HG02623 (cell line): ENCODE measurements around the gene KCNQ1OT1.

Source experiments
- ATAC-seq: cut with Tn5 transposase; IDR thresholded peaks from one replicate; pipeline ENCODE4 v1.9.1; 2021; ENCODE audit warnings: moderate library complexity; ENCODE audit not compliant: unreplicated experiment

The KCNQ1OT1 gene

DNA sequence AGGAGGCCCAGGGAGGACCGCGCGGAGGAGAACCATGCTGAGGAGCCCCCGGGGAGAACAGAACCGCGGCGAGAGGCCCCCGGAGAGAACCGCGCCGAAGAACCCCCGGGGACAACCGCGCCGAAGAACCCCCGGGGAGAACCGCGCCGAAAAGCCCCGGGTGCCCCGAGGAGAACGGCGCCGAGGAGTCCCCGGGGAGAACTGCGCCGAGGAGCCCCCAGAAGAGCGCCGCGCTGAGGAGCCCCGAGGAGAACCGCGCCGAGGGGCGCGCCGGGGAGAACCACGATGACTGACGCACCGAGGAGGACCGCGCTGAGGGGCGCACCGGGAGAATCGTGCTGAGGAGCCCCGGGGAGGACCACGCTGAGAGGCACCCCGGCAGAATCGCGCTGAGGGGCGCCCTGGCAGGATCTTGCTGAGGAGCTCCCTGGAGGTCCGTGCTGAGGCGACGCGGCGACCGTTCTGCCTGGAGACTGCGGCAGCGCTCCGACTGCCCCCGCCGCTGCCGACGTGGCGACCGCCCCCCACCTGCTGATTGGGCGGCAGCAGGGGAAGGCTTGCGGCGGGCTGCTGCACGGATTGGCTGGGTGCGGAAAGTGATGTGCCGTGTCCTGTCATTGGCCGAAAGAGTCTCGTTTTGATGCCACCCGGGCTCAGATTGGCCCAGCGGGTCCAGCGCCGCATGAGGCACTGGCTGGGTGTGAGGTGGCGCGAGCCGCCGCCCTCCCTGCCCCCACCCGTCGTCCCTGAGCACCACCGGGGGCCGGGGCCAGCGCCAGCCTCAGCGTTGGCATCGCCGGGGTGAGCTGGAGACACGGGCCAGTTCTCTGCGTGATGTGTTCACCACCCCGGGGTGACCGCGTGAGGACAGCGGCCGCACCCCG is at the start of gene KCNQ1OT1:
TSS of gene KCNQ1OT1 (minus strand) at position 464 of the 884 bp plus-strand sequence.
- ATAC-seq: peak; percentile 93

DNA sequence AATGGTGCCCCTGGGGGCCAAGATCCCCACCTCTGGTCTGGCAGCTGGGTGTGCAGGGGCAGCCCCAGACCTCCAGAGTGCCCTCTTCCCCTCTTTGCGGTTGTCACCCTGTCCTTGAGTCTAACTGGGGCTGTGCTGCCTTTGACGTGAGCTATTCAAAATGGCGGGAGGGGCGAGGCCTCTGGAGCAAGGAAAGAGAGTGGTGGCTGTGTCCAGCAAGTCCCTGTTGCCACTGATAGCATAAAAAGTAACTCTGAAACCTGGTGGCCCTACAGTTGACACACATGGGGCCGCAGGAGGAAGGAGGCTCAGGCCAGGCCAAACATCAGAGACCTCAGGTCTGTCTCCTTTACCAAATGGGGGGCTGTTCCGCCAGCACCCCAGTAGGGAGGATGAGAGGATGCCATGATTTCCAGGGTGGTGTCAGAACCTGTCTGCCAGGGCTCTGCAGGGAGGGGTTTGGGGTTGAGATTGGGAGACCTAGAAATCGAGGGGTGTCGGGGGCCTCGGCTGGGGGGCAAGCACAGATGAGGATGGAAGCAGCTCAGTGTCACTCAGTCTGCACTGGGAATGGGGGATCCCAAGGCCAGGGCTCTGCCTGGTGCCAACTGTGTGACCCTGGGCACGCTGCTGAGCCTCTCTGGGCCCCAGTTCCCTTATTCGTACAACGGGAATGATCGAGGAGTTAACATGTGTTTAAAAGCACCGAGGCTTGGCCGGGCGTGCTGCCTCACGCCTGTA is 49.2 kb upstream of the KCNQ1OT1 start:
- ATAC-seq: no peak

DNA sequence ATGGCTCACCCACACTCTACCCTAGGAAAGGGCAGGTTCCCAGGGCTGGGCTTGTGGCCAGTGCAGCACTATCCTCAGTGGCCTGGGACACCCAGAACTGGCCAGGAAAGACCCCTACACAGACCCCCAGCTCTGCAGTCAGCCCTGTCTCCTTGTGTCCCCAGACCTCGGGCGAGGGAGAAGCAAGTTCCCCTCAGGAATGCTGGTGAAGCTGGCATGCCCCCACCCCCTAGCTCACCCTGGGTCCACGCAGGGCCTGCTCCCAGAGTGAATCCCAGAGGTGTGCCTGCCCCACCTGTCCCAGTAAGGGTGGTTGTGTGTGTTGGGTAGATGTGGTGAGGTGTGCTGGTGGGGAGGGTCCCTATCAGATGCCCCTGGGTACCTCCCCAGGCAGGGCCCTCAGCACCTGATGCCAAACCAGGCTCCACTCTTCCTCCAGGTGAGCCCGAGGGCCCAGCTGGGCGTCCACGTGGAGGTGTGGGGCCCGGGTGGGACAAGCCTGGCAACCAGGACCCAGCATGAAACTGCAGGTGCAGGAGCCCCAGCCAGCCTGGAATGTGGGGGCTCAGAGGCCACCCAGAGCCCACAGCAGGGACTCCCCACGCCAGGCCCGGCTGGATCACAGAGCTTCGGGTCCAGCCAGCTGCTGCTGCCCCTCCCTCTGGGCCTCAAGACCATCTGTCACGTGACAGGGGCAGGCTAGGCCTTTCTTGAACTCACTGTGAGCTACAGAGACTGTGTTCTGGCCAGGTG is 48.4 kb upstream of the KCNQ1OT1 start:
- ATAC-seq: no peak

DNA sequence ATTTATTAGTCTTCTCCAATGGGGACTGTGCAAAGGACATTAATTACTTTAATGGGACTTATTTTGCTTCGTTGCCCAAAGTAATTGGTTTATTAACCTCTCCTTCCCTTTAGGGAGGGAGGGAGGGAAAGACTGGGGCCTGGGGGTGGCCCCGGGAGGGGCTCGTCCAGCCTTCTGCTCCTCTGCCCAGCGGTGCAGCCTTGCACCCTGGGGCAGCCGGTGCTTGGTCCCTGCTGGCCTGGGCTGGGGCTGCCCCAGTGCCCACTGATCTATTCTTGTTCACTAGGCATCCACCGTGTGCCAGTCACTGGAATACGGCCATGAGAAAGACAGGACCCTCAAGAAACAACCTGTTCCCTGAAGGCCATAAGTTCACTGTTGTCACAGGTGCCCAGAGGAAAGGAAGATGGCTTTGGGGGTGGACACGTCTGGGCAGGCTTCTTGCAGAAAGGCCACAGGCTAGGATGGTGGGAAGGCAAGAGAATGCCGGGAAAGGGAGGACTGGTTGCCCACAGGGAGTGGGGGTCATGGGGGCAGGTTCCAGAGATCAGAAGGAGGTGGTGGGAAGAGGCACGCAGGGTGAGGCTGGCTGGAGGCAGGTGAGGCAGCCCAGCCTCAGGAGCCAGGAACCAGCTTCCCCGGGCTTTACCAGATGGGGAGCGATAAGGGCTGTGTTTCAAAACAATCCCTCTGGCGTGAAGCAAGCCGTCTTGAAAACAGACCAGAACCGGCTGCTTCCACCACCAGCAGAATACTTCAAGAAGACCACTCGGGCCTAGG is 47.6 kb upstream of the KCNQ1OT1 start:
- ATAC-seq: no peak

DNA sequence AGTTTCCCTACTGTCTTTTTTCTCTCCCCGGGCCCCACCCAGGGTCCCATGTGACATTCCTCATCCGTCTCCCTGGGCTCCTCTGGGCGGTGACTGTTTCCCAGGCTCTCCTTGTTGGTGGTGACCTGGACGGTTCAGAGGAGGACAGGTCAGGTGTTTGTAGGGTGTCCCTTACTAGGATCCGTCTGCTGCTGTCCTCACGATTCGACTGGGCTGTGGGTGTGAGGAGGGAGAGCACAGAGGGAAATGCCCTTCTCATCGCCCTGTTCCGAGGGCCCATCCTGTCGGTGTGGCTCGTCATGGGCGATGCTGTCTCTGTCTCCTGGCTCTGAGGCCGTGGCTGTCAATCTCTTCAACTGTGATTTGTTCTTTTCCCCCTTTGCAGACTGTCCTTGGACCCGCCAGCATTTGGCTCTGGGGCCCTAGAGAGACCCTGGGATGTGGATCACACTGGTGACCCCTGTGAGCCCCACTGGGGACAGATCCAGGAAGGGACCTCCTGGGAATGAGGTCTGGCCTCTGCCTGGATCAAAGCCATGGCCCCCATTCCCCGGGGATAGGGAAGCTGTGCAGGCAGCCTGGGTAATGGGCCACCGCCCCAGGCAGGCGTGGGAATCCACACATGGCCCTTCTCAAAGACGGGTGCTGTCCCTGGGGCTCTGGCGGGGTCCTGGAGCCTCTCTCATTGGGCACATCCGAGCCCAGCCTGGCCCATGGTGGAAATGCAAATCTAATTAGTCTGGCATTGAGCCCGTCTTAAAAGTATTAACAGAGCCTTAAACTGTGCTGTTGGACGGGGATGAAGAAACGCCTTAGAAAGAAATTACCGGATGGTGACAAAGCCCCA is 46.8 kb upstream of the KCNQ1OT1 start:
- no peak for ATAC-seq

DNA sequence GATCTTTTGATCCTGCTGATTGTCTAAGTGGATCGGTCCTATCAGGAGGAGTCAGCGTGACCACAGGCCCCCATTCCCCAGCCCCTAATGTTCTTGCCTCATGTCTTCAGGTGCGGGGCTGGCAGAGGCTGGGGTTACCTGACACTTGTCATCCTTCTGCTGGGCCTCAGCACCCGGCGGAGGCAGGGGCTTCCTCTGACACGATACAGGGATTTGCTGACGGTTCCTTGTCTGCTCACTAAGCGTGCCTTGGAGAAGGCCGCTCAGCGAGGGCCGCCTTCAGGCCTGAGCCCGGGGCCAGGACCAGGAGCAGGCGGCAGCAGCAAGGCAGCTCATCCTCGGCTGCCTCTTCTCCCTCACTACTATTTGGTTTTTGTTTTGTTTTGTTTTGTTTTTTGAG is 45.7 kb upstream of the KCNQ1OT1 start:
- ATAC-seq: no peak

DNA sequence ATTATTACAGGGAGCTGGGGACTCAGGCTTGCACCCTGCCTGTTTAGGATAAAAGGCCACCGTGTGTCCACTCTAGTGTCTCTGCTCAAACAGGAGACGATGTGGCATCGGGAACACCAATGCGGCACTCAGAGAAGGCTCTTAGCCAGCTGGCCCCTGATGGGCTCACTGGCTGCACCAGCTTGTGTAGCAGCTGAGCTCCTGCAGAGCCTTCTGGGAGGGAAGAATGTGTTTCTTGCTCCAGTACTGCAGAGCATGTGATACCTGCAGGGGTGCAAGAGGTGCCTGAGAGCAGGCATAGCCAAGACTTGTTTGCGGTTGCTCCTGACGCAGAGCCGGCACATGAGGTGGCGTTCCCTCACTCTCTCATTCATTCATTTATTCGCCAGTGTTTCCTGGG is 44.4 kb upstream of the KCNQ1OT1 start:
- ATAC-seq: no peak

DNA sequence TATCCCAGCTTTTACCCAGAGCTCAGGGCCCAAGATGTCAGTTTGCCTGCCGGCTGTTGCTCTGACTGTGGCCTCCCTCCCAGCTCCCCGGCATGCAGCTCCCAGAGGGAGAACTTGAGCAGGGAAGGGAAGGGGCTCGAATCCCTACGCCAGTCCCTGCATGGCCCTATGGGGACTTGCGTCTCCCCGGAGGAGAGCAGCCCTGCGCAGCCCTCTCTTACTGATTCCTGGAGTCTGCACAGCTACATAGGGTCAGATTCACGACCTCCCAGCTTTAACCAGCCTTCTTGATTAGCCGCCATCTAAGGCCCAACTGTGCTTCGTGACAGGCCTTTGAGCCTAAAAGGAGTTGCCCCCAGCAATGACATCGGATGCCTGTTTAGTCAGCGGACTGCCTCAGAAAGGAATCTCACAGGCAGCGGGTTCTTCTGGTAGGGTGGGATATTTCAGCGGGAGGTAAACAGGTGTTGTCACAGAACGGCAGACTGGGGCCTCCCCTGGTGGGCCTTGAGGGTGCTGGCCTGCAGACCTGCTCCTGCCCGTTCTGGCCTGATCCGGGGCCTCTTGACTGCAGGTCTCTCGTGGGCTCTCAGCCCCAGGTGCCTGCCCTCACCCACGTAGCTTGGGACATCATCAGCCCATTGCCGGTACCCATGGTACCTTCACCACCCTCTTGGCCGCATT is 43.8 kb upstream of the KCNQ1OT1 start:
- no peak for ATAC-seq

DNA sequence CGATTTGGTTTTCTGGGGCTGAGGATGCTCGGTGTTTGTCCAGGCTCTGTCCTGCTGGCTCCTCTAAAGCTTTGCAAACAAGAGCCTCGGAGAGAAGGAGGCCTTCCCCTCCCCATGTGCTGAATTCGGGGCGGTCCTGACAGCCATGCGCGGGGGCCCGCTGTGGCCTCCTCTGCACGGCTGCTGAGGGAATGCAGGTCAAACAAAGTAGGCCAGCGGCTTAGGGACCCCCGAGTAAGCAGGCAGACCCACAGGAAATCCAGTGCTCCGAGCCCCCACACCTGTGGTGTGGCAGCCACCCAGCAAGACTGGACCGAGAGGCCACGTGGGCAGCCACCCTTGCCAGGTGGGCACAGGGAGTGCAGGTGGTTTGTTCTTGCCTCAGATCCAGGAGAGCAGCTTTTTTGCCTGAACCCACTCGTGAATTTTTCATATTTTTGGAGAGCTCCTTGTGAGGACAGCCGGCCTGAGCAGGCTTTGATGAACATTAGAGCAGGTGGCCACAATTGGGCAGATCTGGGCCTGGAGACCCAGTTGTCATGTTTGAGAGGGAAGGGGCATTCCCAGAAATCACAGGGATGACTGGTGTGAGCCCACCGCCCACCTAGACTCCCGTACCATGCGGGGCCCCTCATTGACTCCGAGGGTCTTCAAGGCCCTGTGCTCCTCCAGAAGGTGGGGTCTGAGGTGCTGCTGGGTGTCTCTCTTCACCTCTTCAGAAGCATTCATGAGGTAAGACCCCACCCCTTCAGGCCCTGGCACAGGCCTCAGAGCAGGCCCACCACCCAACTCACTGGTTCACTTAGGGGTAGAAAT is 43.0 kb upstream of the KCNQ1OT1 start:
- no peak for ATAC-seq

DNA sequence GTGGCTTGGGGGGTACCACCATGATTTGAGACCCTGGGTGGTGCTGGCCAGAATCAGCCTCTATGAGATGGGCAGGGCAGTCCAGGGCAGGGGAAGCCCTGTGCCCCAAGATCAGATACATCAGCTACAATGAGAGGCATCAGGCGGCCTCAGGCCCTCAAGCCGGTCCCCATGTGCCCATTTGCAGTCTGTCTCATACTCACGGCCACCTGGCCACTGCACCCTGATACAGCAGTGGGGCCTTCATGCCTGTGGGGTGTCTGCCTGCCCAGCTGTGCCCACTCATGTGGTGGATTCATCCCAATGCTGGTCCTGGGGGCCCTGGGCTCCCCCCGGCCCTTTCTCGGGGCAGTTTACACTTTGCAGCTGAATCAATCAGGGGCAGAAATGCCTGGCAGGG is 42.4 kb upstream of the KCNQ1OT1 start:
- ATAC-seq: no peak

DNA sequence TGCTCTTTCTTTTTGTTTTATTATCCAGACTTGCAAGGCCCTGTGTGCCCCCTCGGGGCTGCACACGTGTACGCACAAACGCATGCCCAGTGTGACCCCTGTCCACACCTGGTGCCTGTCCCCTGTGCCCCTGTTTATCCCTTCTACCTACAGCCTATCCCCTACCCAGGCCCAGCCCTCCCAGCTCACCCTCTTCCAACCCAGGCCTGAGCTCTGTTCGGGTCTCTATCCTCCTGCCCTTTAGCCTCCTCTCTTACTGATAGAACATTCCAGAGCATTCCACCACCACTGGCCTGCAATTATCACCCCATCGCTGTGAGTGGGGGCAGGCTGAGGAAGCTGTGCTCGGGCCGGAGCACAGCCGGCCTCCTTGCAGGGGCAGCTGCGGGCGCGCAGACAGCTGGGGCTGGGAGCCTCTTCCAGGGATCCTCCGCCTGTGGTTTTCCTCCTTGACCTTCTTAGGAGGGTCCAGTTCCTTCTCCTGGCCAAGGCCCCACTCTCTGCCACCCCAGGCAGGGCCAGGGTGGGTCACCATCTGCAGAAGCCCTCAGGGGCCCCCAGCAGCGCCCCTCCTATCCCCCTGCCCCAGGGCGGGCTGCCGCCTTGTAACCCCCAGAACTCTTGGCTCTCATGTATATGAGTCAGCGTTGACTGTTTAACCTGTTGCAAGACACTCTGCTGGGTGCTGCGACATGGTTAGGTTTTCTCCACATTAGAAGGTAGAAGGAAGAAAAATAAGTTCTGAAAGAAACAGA is 41.8 kb upstream of the KCNQ1OT1 start:
- ATAC-seq: no peak

DNA sequence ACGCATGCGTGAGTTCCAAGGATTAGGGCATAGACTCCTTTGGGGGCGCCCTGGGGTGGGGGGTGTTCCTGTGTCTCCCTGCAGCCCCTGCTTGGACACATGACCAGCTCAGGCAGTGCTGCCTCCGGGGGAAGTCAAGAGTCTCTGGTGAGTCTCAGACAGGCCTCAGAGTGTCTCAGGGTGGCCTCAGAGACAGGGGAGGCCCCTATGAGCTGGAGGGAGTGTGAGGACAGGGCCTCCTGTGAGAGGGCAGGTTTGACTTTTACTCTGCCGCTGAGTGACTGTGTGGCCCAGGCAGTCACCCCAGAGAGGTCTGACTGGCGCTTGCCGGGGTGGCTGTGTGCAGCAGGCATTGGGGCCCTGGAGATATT is 41.2 kb upstream of the KCNQ1OT1 start:
- ATAC-seq: no peak

DNA sequence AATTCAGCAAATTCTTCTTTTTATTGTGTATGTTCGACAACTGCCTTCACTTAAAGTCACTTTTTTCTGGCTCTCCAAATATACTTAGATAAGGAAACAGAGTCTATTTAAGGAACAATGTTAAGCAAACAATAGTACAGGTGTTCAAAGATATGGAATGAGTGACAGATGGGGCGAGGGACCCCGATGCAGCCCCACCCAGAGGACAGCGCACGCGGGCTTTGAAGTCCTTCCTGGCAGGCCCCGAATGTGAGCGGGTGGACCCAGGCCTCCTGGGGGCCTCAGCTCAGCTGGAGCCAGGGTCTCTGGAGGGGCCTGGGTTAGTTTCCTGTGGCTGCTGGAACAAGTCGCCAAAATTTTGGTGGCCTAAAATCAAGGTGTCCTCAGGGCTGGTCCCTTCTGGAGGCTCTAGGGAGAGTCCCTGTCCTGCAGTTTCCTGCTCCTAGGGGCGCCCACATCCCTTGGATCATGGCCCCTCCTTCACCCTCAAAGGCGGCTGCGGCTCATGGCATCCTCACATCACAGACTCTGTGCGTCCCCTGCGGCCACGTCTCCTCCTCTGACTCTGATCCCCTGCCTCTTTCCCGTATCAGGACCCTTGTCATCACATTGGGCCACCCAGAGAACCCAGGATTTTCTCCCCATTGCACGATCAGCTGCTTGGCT is 40.6 kb upstream of the KCNQ1OT1 start:
- no peak for ATAC-seq

DNA sequence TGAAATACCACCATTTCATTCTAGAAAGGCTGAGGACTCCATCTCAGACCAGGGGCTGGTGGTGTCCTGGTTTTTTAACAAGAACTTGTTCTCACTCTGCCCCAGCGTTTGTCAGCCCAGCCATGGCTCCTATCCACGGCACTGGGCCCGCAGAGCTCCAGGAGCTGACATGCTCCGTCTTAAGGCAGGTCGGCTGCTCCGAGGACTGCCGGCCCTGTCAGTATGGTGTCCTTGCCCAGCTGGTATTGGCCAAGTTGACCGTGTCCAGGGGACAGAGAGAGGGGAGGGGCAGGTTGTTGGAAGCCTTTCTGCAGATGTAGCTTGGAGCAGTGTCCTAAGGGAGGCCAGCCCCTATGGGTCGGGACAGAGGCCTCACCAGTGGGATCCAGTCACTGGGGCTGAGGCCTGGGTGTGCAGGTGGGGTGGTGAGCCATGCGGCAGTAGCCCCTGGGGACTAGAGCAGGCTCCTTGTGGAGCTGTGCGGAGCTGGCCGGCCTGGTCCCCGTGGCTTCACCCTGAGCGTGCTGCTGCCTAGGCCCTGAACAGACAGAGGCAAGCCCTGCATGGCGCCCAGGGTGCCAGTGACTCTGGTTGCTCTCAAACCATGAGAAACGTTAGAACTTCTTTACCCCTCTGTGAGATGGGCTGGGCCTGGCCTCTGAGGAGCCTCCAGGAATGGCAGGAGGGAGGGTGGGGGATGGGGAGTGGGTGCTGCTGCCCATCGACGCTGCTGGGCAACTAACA is 39.9 kb upstream of the KCNQ1OT1 start:
- ATAC-seq: no peak

DNA sequence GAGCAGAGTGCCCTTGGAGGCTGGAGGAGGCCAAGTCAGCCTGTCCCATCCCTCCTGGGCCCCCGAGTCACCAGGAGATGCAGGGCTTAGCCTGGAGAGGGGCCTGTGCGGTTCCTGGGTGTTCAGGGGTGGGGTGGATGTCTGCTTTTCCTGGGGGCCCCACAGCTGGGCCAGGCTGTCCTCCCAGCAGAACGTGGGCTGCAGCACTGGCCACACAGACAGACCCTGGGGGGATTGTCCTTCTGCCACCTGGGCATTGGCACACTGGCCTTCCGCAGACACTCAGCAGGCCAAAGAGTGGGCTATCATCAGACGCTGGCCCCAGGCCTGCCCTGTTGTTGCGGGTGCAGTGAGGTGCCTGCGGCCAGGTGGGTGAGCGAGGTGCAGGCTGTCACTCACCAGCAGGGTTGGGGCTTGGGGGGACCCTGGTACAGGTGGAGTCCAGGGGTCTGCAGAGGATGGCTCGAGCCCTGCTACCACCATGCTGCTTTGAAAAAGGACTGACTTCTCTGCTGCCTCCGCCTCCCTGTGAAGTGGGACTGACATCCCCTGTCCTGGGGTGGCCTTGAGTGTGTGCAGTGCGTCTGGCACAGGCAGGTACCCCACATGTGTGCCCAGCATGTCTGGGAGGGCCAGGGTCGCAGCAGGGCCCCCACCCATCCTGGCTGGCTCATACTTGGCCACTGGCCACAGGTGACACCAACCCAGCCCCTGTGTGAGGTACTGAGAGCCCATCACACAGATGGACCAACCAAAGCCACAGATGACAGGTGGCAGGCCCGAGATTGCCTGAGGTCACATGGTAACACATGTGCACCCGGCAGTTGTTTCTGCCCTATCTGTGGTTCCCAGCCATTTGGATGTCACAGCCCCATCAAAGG is 39.0 kb upstream of the KCNQ1OT1 start:
- no peak for ATAC-seq

DNA sequence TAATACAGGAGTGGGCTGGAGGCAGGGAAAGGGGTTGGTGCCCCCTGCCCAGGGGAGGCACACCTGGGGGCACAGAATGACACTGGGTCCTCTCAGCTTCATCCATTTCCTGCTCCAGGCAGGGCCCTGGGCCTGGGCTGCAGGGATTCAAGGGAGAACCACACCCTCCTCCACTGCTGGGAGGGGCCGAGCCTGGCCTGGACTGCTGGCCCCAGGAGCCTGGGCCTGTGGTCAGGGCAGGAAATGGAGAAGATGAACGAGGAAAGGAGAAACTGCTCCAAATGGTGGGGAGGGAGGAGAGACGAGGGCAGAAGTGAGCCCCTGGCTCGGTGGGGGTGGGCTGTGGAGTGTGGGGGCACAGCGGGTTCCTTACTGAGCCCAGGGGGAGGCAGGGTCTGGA is 38.1 kb upstream of the KCNQ1OT1 start:
- no peak for ATAC-seq
